Astrocyte (in vitro differentiated cells and primary cell): ENCODE measurements around the gene ARF1. TPM values are rescaled to one million over a fixed set of nuclear protein-coding genes. Genes with fewer than 3 reads are reported as not detected.

ENCODE experiments used
- DNase-seq: peaks from one replicate; pipeline ENCODE4 v3.0.0-alpha.2; 2010; ENCODE audit warnings: low read depth
- FAIRE-seq: peaks from 2 replicates; lab custom pipeline; 2011; peaks lifted over from hg19 to GRCh38; lab: Jason Lieb, UNC
- H2AFZ ChIP-seq: 2 replicates; pipeline ENCODE4 v1.6.0; 2012; ENCODE audit warnings: low read depth, low read length, inconsistent platforms
- H3K27ac ChIP-seq: 2 replicates; pipeline ENCODE4 v1.5.1; 2011; ENCODE audit warnings: low read depth, low read length, inconsistent platforms
- H3K27me3 ChIP-seq: 2 replicates; pipeline ENCODE4 v1.6.0; 2011; ENCODE audit warnings: low read length, inconsistent platforms; ENCODE audit not compliant: insufficient read depth
- H3K36me3 ChIP-seq: 2 replicates; pipeline ENCODE4 v1.5.1; 2011; ENCODE audit warnings: low read length, inconsistent platforms; ENCODE audit not compliant: insufficient read depth
- H3K4me1 ChIP-seq: 2 replicates; pipeline ENCODE4 v1.5.1; 2011; ENCODE audit warnings: low read length, inconsistent platforms; ENCODE audit not compliant: insufficient read depth
- H3K4me2 ChIP-seq: 2 replicates; pipeline ENCODE4 v1.6.0; 2012; ENCODE audit warnings: low read length, inconsistent platforms
- H3K4me3 ChIP-seq: 2 replicates; pipeline ENCODE4 v1.5.1; 2011; ENCODE audit warnings: low read depth, mild to moderate bottlenecking, low read length, inconsistent platforms; ENCODE audit not compliant: insufficient read depth
- H3K79me2 ChIP-seq: 2 replicates; pipeline ENCODE4 v1.6.0; 2012; ENCODE audit warnings: mild to moderate bottlenecking, low read length, inconsistent platforms; ENCODE audit not compliant: insufficient read depth
- H3K9ac ChIP-seq: 2 replicates; pipeline ENCODE4 v1.6.0; 2012; ENCODE audit warnings: mild to moderate bottlenecking, low read length, inconsistent platforms
- H3K9me3 ChIP-seq: 2 replicates; pipeline ENCODE4 v1.5.1; 2012; ENCODE audit warnings: low read depth, mild to moderate bottlenecking, low read length, inconsistent platforms; ENCODE audit not compliant: insufficient read depth
- H4K20me1 ChIP-seq: 2 replicates; pipeline ENCODE4 v1.6.0; 2012; ENCODE audit warnings: low read length, inconsistent platforms; ENCODE audit not compliant: insufficient read depth
- H3K27ac Mint-ChIP-seq: one replicate; pipeline ENCODE4 v1.8.0; 2021; ENCODE audit warnings: mild to moderate bottlenecking, mixed read lengths; ENCODE audit not compliant: unreplicated experiment
- H3K27me3 Mint-ChIP-seq: one replicate; pipeline ENCODE4 v1.8.0; 2021; ENCODE audit warnings: low read depth, mixed read lengths; ENCODE audit not compliant: unreplicated experiment
- H3K36me3 Mint-ChIP-seq: one replicate; pipeline ENCODE4 v1.8.0; 2021; ENCODE audit warnings: low read depth, mixed read lengths; ENCODE audit not compliant: unreplicated experiment
- H3K4me1 Mint-ChIP-seq: one replicate; pipeline ENCODE4 v1.8.0; 2021; ENCODE audit warnings: low read depth, mixed read lengths; ENCODE audit not compliant: unreplicated experiment
- H3K4me3 Mint-ChIP-seq: one replicate; pipeline ENCODE4 v1.8.0; 2021; ENCODE audit warnings: mild to moderate bottlenecking, moderate library complexity, mixed read lengths; ENCODE audit not compliant: unreplicated experiment
- H3K9me3 Mint-ChIP-seq: one replicate; pipeline ENCODE4 v1.8.0; 2021; ENCODE audit warnings: mild to moderate bottlenecking, mixed read lengths; ENCODE audit not compliant: unreplicated experiment
- CTCF ChIP-seq: IDR thresholded peaks from 2 replicates; pipeline ENCODE4 v1.5.1; 2011; ENCODE audit warnings: low read depth, mild to moderate bottlenecking, inconsistent platforms, low read length, moderate library complexity; ENCODE audit not compliant: insufficient read depth
- EZH2 ChIP-seq: IDR thresholded peaks from 2 replicates; pipeline ENCODE4 v1.6.1; 2012; ENCODE audit warnings: mild to moderate bottlenecking, low read length, inconsistent platforms; ENCODE audit not compliant: insufficient read depth
- total RNA-seq: library from RNA; stranded (reverse); gene quantifications from 2 replicates; pipeline ENCODE4 v1.2.1, GENCODE V29; 2021

ARF1 gene
- total RNA-seq, 1 donor from 2014 or later: 431 TPM

DNA sequence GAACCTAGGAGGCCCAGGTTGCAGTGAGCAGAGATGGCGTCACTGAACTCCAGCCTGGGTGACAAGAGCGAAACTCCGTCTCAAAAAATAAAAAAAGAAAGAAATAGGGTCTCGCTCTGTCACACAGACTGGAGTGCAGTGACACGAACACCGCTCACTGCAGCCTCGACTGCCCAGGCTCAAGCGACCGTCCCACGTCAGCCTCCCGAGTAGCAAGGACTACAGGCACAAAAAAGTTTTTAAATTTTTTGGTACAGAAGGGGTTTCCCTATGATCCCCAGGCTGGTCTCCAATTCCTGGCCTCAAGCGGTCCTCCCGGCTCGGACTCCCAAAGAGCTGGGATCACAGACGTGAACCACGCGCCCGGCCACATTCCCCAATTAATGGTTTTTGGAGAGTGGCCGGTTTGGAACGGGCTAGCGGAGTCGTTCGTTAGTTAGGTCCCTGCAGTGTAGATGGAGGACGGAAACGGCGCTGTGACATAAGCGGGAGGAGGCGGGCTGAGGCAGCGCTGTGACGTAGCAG is 57.0 kb downstream of the ARF1 start:
- peaks cover 44% of the 10 kb centered on the region for H3K79me2 ChIP-seq

GRCh38 chr1:228139931-228140723 is 57.6 kb downstream of the ARF1 start, which contains the start of gene GUK1:
Gene GUK1, plus strand, starts transcription at chr1:228140279. Its CDS starts 24 bp downstream, at chr1:228140303.
- Histone ChIP-seq H3K9ac (peak within 1 kb of the TSS; percentile 95), H3K9me3 (no peaks in the 10 kb centered on the region), H3K36me3 (no peaks in the 10 kb centered on the region), H3K27me3 (peaks cover 21% of the 10 kb centered on the region), H2AFZ (peak within 1 kb of the TSS; percentile 67), H4K20me1 (peaks cover 46% of the 10 kb centered on the region), H3K4me2 (peak within 1 kb of the TSS; percentile 95), H3K27ac (peak within 1 kb of the TSS; percentile 85), H3K79me2 (peaks cover 50% of the 10 kb centered on the region), H3K4me3 (peak within 1 kb of the TSS; percentile 88), H3K4me1 (peaks cover 20% of the 10 kb centered on the region)
- Mint-ChIP-seq H3K27ac (peak within 1 kb of the TSS; percentile 93), H3K4me1 (peaks cover 20% of the 10 kb centered on the region), H3K9me3 (peaks cover 2% of the 10 kb centered on the region), H3K4me3 (peak within 1 kb of the TSS; percentile 92), H3K27me3 (peaks cover 24% of the 10 kb centered on the region), H3K36me3 (peaks cover 3% of the 10 kb centered on the region)
- TF ChIP-seq CTCF (no peak), EZH2 (no peak)
- peak; percentile 99 for DNase-seq
- FAIRE-seq: no peak

More for the DNA sequence above, 57.0 kb downstream of the ARF1 start:
- H3K36me3 ChIP-seq: no peaks in the 10 kb centered on the region
- peaks cover 30% of the 10 kb centered on the region for H3K27me3 Mint-ChIP-seq
- peaks cover 20% of the 10 kb centered on the region for H3K4me1 Mint-ChIP-seq
- H3K9me3 ChIP-seq: no peaks in the 10 kb centered on the region
- DNase-seq: no peak
- H3K4me2 ChIP-seq: peak overlapping the region; percentile 95
- H3K9me3 Mint-ChIP-seq: peaks cover 2% of the 10 kb centered on the region
- H3K36me3 Mint-ChIP-seq: peaks cover 3% of the 10 kb centered on the region
- peak overlapping the region; percentile 95 for H3K9ac ChIP-seq
- peaks cover 39% of the 10 kb centered on the region for H4K20me1 ChIP-seq
- H3K4me3 ChIP-seq: peak overlapping the region; percentile 88
- peaks cover 27% of the 10 kb centered on the region for H3K27me3 ChIP-seq
- H2AFZ ChIP-seq: peak overlapping the region; percentile 67
- no peak for FAIRE-seq
- peaks cover 20% of the 10 kb centered on the region for H3K4me1 ChIP-seq
- TF ChIP-seq EZH2 (no peak), CTCF (no peak)
- peak overlapping the region; percentile 93 for H3K27ac Mint-ChIP-seq
- peak overlapping the region; percentile 92 for H3K4me3 Mint-ChIP-seq
- peak overlapping the region; percentile 85 for H3K27ac ChIP-seq
